Measurements from ENCODE around the gene TUBA1C. TPM values are rescaled to one million over a fixed set of nuclear protein-coding genes. Genes with fewer than 3 reads are reported as not detected.

TUBA1C gene
- total and polyA plus RNA-seq, 2 of the 4 experiments (the other 2 are of a cell fraction) = 1,420 to 2,555 TPM

DNA sequence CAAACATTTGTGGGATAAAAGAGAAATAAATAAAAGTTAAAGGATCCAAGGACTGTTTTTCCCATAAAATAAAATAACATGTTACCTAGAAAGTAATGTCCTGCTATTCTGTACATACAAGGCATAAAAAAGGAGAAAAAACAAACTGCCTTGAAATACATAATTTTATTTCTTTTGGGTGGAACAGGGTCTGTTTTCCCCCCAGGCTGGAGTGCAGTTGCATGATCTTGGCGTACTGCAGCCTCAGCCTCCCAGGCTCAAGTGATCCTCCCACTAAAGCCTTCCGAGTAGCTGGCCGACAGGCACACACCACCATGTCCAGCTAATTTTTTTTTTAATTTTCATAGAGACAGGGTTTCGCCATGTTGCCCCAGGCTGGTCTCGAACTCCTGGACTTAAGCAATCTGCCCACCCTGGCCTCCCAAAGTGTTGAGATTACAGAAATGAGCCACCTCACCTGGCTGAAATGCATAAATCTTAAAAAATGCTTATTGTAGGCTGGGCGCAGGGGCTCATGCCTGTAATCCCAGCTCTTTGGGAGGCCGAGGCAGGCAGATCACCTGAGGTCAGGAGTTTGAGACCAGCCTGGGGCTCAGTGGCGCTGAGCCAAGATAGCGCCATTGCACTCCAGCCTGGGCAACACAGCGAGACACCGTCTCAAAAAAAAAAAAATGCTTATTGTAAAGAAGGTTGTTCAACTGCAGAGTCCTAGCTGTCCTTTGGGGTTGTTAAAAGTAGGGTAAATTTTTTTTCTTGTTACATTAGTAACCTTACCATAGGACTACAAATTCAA is 4.1 kb upstream of the TUBA1C start:
- peak overlapping the region; percentile 75 for H2BK20ac ChIP-seq (ENCODE audit: low read depth, low read length)
- peak overlapping the region; percentile 75; the same call in 1 of the 2 replicates for H3K56ac ChIP-seq (ENCODE audit: extremely low read depth, insufficient read depth, low read length)
- POLR2A ChIA-PET (ENCODE audit: unreplicated experiment) = no interaction called here
- peaks cover 13% of the 10 kb centered on the region for H4K20me1 ChIP-seq (ENCODE audit: insufficient read depth, low read length)
- ATAC-seq (ENCODE audit: low read depth) = no peak
- TF ChIP-seq RFX5 (IDR thresholded peaks at IDR 0.05; ENCODE audit: low read depth, low read length) (no peak), FOS (IDR thresholded peaks at IDR 0.05; ENCODE audit: low read depth, low read length) (no peak), NFE2L2 (IDR thresholded peaks at IDR 0.05; ENCODE audit: low read depth, low read length) (no peak), BHLHE40 (IDR thresholded peaks at IDR 0.05; ENCODE audit: low read depth, low read length) (no peak), POLR2A (IDR thresholded peaks at IDR 0.05; ENCODE audit: low read depth, low read length) (no peak), MAZ (IDR thresholded peaks at IDR 0.05; ENCODE audit: borderline replicate concordance, low read depth, low read length) (no peak)
- peak overlapping the region; percentile 21; the same call in 1 of the 2 replicates for H3K9ac ChIP-seq (ENCODE audit: low read depth, low read length)
- H3K4ac ChIP-seq (ENCODE audit: low read depth, low read length) = peak overlapping the region; percentile 71
- peaks cover 15% of the 10 kb centered on the region for H3K4me1 ChIP-seq (ENCODE audit: control insufficient read depth, insufficient read depth, low read length)
- peaks cover 10 to 60% of the 10 kb centered on the region in 2 experiments for H3K79me1 ChIP-seq (ENCODE audit: low read depth in 1 of 2, low read length in 2 of 2)
- dilution Hi-C loops (cut with HindIII; ENCODE audit: low sequenced_read_pairs, unreplicated experiment) = no loop called here
- no TSS peak for BruUV-seq (replicated peaks)
- H3K4me3 ChIP-seq (ENCODE audit: insufficient read depth, low read depth, low read length) = no peak overlapping the region
- in situ Hi-C loops (cut with MboI; ENCODE audit: low sequenced_read_pairs) = no loop called here
- peak overlapping the region; percentile 28 for H3K4me2 ChIP-seq (ENCODE audit: low read depth, low read length)
- intact Hi-C loops (cut with micrococcal nuclease) = loop anchor here (10.0 kb wide), 1 partner anchor 126 kb away; the partner anchor contains the start of gene TUBA1B
- H3K36me3 ChIP-seq (ENCODE audit: control insufficient read depth, insufficient read depth, low read length) = no peaks in the 10 kb centered on the region
- no peak overlapping the region for H2AK9ac ChIP-seq (replicated peaks; ENCODE audit: low read depth, low read length, poor library complexity)
- H3K14ac ChIP-seq (replicated peaks; ENCODE audit: low read depth, low read length) = peak overlapping the region; percentile 99
- H4K91ac ChIP-seq (ENCODE audit: insufficient read depth, low read depth, low read length) = peak overlapping the region; percentile 43; the same call in 1 of the 2 replicates
- H3K23ac ChIP-seq (ENCODE audit: low read depth, low read length) = peak overlapping the region; percentile 89
- H2BK15ac ChIP-seq (ENCODE audit: low read depth, low read length) = peak overlapping the region; percentile 39; the same call in 1 of the 3 replicates
- peak overlapping the region; percentile 27 for H3K18ac ChIP-seq (ENCODE audit: low read depth, low read length)
- peak overlapping the region; percentile 63; the same call in 1 of the 2 replicates for H2AK5ac ChIP-seq (ENCODE audit: low read depth, low read length)
- DNase-seq = no peak
- H3K9me1 ChIP-seq (ENCODE audit: insufficient read depth, low read length) = peaks cover 20% of the 10 kb centered on the region; the same call in 1 of the 2 replicates
- WGBS, 2 experiments (ENCODE audit: extremely low coverage in 2 of 2, insufficient read length in 1 of 2) = 95% methylated on average over 3 of the region's 11 CpGs; no CpG with 5 or more reads in 1 of the 2 experiments
- H2AFZ ChIP-seq (replicated peaks; ENCODE audit: low read length, poor library complexity) = no peak overlapping the region
- peak overlapping the region; percentile 65 for H2BK120ac ChIP-seq (ENCODE audit: low read depth, low read length)
- CTCF ChIA-PET = interaction anchor here (0.6 kb wide), 2 partner anchors 149 to 194 kb away, joined by 3 to 5 read pairs; no protein-coding TSS in a partner anchor
- peak overlapping the region; percentile 36; the same call in 1 of the 2 replicates for H3K27ac ChIP-seq (ENCODE audit: insufficient read depth, low read length)
- no peaks in the 10 kb centered on the region for H3K27me3 ChIP-seq (ENCODE audit: control insufficient read depth, insufficient read depth, low read length)
- H4K5ac ChIP-seq (ENCODE audit: low read depth, low read length) = peak overlapping the region; percentile 30; the same call in 1 of the 2 replicates
- peak overlapping the region; percentile 93 for H2BK5ac ChIP-seq (ENCODE audit: low read depth, low read length, poor library complexity, severe bottlenecking)
- H3K9me3 ChIP-seq (ENCODE audit: control insufficient read depth, insufficient read depth, low read length) = no peaks in the 10 kb centered on the region
- H4K8ac ChIP-seq (ENCODE audit: low read depth in 2 of 2, low read length in 2 of 2) = peak overlapping the region in 1 of 2 experiments; percentile 80; a peak in 2 of 4 replicates

Measured in IMR-90 (cell line).